Brain microvascular endothelial cell (primary cell): Measurements from ENCODE around the gene ANKRD42.
"Not testable (repeated sequence)": the region's sequence is repeated elsewhere in the genome, so short reads cannot be mapped to it uniquely, and the experiment has no call there.

ENCODE experiments used
- DNase-seq: peaks from one replicate; pipeline ENCODE4 v3.0.0-alpha.2; 2020
- H3K27ac ChIP-seq: fragments of 250-450 bp; sonication (Bioruptor Pico); 2 replicates; pipeline ENCODE4 v1.5.1; 2020; ENCODE audit warnings: mild to moderate bottlenecking, moderate library complexity
- H3K27me3 ChIP-seq: fragments of 250-450 bp; sonication (Bioruptor Pico); replicated peaks from 2 replicates; pipeline ENCODE4 v1.5.1; 2020; ENCODE audit warnings: mild to moderate bottlenecking
- H3K36me3 ChIP-seq: fragments of 250-450 bp; sonication (Bioruptor Pico); replicated peaks from 2 replicates; pipeline ENCODE4 v1.5.1; 2020; ENCODE audit warnings: mild to moderate bottlenecking
- H3K4me3 ChIP-seq: 2 replicates; pipeline ENCODE4 v1.5.1; 2011; ENCODE audit warnings: low read depth, mild to moderate bottlenecking, control low read depth, low read length, moderate library complexity
- CTCF ChIP-seq: IDR thresholded peaks from 2 replicates; pipeline ENCODE4 v1.5.1; 2011; ENCODE audit warnings: low read depth, mild to moderate bottlenecking, moderate library complexity, low read length, control low read depth, inconsistent platforms; ENCODE audit errors: missing control alignments
- in situ Hi-C: cut with HindIII; loops from 2 replicates; pipeline ENCODE4 v1.10.0; 2017; ENCODE audit warnings: low sequenced_read_pairs, low pct_ligation_motif_present

Gene ANKRD42

GRCh38 chr11:83194281-83195142 is 1.0 kb downstream of the ANKRD42 start:
- in situ Hi-C loops, result no loop called here
- Histone ChIP-seq H3K4me3 (peak overlapping the region; percentile 85), H3K27ac (peak overlapping the region; percentile 79), H3K27me3 (no peaks in the 10 kb centered on the region), H3K36me3 (peaks cover 17% of the 10 kb centered on the region)
- TF ChIP-seq CTCF, result no peak
- peak; percentile 62 for DNase-seq

GRCh38 chr11:83195143-83195466 is 1.6 kb downstream of the ANKRD42 start:
- peaks cover 16% of the 10 kb centered on the region for H3K36me3 ChIP-seq
- peak overlapping the region; percentile 85 for H3K4me3 ChIP-seq
- no peaks in the 10 kb centered on the region for H3K27me3 ChIP-seq
- DNase-seq, result no peak
- no peak for TF ChIP-seq CTCF
- no peak overlapping the region for H3K27ac ChIP-seq
- in situ Hi-C loops, result no loop called here

DNA sequence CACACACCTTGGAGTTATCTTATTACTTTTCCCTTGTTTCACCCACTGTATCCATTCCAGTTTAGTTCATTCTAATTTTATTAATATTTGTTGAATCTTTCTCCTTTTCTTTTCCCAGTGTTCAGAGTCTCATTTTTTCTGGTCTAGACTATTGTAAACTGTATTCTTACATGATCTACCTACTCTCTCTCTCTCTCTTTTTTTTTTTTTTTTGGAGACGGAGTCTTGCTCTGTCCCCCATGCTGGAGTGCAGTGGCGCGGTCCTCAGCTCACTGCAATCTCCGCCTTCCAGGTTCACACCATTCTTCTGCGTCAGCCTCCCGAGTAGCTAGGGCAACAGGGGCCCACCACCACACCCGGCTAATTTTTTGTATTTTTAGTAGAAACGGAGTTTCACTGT is 2.1 kb downstream of the ANKRD42 start:
- no peak for DNase-seq
- TF ChIP-seq CTCF, result no peak
- in situ Hi-C loops, result no loop called here
- peaks cover 14% of the 10 kb centered on the region for H3K36me3 ChIP-seq
- no peak overlapping the region for H3K4me3 ChIP-seq
- no peak overlapping the region for H3K27ac ChIP-seq
- H3K27me3 ChIP-seq, result no peaks in the 10 kb centered on the region

DNA sequence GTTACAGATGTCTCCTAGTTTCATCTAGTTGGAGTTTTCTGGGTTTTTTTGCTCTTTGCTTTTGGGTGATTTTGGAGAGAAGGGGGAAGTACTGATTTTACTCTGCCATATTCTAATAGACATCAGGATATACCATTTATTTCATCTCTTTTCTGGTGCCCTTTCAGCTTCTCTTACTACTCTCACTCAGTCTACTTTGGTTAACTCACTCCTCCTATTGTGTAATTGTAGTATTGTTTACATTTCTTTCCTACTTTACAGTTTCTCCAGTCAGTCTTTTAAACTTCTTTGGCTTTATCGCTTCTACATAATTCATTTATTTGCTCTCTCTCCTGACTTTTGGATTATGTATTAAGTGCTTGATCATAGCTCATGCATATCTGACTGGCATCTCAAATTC is 6.5 kb downstream of the ANKRD42 start:
- H3K36me3 ChIP-seq, result peaks cover 2% of the 10 kb centered on the region
- no peaks in the 10 kb centered on the region for H3K27me3 ChIP-seq
- H3K4me3 ChIP-seq, result no peak overlapping the region
- H3K27ac ChIP-seq, result no peak overlapping the region
- TF ChIP-seq CTCF, result no peak
- no peak for DNase-seq
- in situ Hi-C loops, result no loop called here

DNA sequence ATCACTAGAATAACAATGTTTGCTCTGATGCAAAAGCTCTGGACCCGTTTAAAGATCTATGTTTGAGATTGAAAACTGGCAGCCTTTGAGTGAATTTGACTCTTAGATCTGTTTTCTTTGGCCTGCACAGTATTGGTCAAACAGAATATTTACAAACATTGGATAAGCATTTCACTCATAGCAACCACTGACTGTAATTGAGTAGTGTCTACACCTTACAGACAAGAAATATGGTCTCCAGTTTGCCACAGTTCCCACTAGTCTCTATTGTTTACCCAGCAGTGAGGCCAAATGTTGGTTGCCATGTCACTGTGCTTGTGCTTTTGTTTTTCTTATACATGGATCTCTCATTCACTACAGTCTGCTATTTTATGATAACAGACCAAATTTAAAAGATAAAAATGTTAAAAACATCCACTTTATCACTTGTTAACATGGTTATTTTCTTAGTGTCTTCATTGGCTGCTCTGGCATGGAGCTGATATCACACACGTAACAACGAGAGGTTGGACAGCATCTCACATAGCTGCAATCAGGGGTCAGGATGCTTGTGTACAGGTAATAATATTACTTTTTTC is 12.2 kb downstream of the ANKRD42 start:
- H3K27me3 ChIP-seq, result no peaks in the 10 kb centered on the region
- H3K36me3 ChIP-seq, result peaks cover 6% of the 10 kb centered on the region
- no peak overlapping the region for H3K4me3 ChIP-seq
- TF ChIP-seq CTCF, result no peak
- H3K27ac ChIP-seq, result no peak overlapping the region
- DNase-seq, result peak; percentile 23
- in situ Hi-C loops, result no loop called here

DNA sequence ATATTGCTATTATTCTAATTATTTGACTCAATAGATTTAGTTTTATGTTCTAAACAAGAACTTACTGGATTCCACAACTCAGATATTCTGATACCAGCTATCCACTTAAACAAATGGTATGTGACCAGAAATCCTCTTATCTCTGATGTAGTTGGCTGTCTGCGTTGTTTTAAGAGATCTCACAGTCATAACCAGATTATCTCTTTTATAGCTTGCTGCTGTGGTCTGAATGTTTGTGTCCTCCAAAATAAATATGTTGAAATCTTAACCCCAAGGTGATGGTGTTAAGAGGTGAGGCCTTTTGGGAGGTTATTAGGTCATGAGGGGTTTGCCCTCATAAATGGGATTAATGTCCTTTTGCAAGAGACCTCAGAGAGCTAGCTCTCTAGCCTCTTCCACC is 12.7 kb downstream of the ANKRD42 start:
- in situ Hi-C loops, result no loop called here
- Histone ChIP-seq H3K27me3 (no peaks in the 10 kb centered on the region), H3K36me3 (peaks cover 6% of the 10 kb centered on the region), H3K27ac (no peak overlapping the region), H3K4me3 (no peak overlapping the region)
- no peak for DNase-seq
- no peak for TF ChIP-seq CTCF

DNA sequence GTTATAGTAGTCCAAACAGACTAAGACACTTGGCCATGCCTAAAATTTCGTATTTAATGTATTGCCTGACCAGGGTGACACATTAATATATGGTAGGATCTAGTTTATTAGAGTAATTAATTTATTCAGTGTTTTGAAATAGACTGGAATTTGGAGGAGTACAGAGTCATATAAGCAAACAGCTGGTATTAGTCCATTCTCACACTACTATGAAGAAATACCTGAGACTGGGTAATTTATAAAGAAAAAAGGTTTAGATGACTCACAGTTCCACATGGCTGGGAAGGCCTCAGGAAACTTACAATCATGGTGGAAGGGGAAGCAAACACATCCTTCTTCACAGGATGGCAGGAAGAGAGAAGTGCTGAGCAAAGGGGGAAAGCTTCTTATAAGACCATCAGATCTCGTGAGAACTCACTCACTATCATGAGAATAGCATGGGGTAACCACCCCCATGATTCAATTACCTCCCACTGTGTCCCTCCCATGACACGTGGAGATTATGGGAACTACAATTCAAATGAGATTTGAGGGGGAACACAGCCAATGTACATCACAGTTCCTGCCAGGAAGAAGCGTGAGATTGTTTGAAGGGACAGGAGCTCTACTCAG is 13.4 kb downstream of the ANKRD42 start:
- H3K27ac ChIP-seq, DNase-seq, H3K4me3 ChIP-seq, in situ Hi-C loops, H3K36me3 ChIP-seq, H3K27me3 ChIP-seq: not testable (repeated sequence)
